Measurements from ENCODE around the gene C1orf226.

Gene C1orf226

DNA sequence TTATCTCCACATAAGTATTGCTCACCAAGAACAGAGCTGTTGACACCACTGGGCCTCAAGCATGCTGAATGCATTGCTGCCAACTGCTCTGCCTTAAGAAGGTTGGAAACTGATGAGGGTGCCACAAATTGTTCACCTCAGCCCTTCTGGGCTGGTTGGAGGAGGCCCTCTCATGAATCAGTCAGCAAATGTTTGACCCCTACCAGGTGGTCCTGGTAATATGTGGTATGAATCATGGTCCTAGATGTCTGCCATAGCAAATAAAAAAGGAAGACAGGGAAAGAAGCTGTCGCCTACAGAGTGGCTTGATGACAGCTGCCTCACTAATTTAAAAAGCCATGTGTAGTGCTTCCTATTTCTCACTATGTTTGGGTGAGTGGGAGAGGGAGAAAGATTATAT is 17.0 kb upstream of the C1orf226 start:
- no peak for DNase-seq (ENCODE audit: low read depth)
- TF ChIP-seq, protein P1, sequence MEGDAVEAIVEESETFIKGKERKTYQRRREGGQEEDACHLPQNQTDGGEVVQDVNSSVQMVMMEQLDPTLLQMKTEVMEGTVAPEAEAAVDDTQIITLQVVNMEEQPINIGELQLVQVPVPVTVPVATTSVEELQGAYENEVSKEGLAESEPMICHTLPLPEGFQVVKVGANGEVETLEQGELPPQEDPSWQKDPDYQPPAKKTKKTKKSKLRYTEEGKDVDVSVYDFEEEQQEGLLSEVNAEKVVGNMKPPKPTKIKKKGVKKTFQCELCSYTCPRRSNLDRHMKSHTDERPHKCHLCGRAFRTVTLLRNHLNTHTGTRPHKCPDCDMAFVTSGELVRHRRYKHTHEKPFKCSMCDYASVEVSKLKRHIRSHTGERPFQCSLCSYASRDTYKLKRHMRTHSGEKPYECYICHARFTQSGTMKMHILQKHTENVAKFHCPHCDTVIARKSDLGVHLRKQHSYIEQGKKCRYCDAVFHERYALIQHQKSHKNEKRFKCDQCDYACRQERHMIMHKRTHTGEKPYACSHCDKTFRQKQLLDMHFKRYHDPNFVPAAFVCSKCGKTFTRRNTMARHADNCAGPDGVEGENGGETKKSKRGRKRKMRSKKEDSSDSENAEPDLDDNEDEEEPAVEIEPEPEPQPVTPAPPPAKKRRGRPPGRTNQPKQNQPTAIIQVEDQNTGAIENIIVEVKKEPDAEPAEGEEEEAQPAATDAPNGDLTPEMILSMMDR (conservative IDR thresholded peaks at IDR 0.05; ENCODE audit: control insufficient read depth, insufficient read depth, low read depth, low read length), result no peak
- H3K4me3 ChIP-seq (ENCODE audit: control insufficient read depth, low read depth, low read length), result no peak overlapping the region

DNA sequence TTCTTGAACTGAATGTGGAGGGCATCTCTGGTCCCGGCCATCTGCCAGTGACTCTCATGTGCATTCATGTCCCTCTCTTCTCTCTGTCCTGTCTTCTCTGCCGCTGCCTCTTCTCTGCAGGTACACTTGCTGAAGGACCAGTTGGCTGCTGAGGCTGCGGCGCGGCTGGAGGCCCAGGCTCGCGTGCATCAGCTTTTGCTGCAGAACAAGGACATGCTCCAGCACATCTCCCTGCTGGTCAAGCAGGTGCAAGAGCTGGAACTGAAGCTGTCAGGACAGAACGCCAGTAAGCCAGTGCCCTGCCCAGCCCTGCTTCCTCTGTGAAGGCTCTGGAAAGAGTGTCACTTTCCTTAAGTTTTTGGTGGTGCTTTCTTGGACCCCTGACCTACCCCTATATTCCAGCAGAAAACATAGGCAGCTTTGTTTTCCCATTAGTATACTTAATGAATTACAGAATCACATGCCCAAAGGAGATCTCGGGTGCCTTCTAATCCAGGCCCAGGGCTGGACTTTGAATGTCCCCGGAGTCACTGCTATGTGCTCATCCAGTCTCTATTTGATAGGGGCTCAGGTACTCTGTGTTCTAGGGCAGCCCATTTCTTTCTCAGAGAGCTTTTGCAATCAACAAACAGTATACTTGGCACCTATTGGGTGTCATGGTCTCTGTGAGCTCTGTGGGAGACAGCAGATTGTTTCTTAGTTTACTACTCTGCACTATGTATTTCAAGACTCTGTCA is 16.1 kb upstream of the C1orf226 start:
- DNase-seq (ENCODE audit: low read depth), result no peak
- TF ChIP-seq, protein P1 (conservative IDR thresholded peaks at IDR 0.05; ENCODE audit: control insufficient read depth, insufficient read depth, low read depth, low read length), result no peak
- H3K4me3 ChIP-seq (ENCODE audit: control insufficient read depth, low read depth, low read length), result no peak overlapping the region

DNA sequence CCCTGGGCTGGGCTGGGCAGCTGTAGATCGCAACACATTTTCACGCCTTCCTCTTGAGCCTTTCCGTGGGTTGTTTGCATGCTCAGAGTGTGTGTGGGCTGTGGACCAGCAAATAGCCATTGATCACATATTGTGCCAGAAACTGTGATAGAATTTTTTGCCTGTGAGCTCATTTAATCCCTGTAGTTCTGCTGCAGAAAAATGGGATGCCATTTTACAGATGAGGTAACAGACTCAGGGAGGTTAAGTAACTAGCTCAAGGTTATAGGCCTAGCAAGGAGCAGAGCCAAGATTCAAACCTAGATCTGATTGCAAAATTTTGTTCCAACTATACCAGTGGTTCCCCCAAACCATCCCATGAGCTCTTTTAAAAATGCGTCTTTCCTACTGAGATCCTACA is 15.4 kb upstream of the C1orf226 start:
- TF ChIP-seq, protein P1 (conservative IDR thresholded peaks at IDR 0.05; ENCODE audit: control insufficient read depth, insufficient read depth, low read depth, low read length), result no peak
- no peak overlapping the region for H3K4me3 ChIP-seq (ENCODE audit: control insufficient read depth, low read depth, low read length)
- peak; percentile 24 for DNase-seq (ENCODE audit: low read depth)

DNA sequence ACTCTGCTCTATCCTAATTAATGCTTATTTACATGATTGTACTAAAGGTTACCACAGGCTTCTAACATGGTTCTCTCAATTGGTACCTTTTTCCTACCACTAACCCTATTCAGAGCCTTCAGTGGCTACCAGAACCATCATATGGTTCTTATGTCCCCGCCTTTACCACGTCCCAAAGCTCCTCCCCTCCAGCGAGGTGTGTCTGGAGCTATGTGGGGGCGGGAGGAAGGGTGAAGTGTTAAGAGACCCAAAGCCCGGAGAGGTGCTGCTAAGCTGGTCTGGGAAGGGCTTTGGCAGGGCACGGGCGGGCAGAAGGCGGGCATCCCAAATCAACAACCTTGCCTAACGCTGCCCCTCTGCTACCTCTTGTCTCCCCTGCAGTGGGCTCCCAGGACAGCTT is 14.9 kb upstream of the C1orf226 start:
- TF ChIP-seq, protein P1 (conservative IDR thresholded peaks at IDR 0.05; ENCODE audit: control insufficient read depth, insufficient read depth, low read depth, low read length), result no peak
- DNase-seq (ENCODE audit: low read depth), result no peak
- peak overlapping the region; percentile 53 for H3K4me3 ChIP-seq (ENCODE audit: control insufficient read depth, low read depth, low read length)

GRCh38 chr1:162367073-162367472 is 14.5 kb upstream of the C1orf226 start:
- H3K4me3 ChIP-seq (ENCODE audit: control insufficient read depth, low read depth, low read length), result peak overlapping the region; percentile 53
- TF ChIP-seq, protein P1 (conservative IDR thresholded peaks at IDR 0.05; ENCODE audit: control insufficient read depth, insufficient read depth, low read depth, low read length), result no peak

GRCh38 chr1:162367772-162368171 is 13.8 kb upstream of the C1orf226 start:
- no peak overlapping the region for H3K4me3 ChIP-seq (ENCODE audit: control insufficient read depth, low read depth, low read length)
- no peak for DNase-seq (ENCODE audit: low read depth)
- TF ChIP-seq, protein P1 (conservative IDR thresholded peaks at IDR 0.05; ENCODE audit: control insufficient read depth, insufficient read depth, low read depth, low read length), result no peak

More at GRCh38 chr1:162367073-162367472, 14.5 kb upstream of the C1orf226 start:
- no peak for DNase-seq (ENCODE audit: low read depth)

Measured in fibroblast of mammary gland (primary cell).